Pancreas (tissue), 10 donors: ENCODE results near the gene EIF2B5. TPM values are rescaled to one million over a fixed set of nuclear protein-coding genes. Genes with fewer than 3 reads are reported as not detected.

ENCODE experiments used
- ATAC-seq, 4 donors: fragments of 200-7000 bp; cut with Tn5 transposase; one replicate each; pipeline versions ENCODE4 v1.8.0 to v1.9.1; 2020; ENCODE audit warnings: mild to moderate bottlenecking in 4 of 4, moderate library complexity in 4 of 4
- DNase-seq, 6 donors: peaks; one replicate each; pipeline ENCODE4 v3.0.0-alpha.2; 2020
- FAIRE-seq: peaks from 2 replicates; lab custom pipeline; 2012; peaks lifted over from hg19 to GRCh38; lab: Jason Lieb, UNC
- H3K27ac ChIP-seq, 4 donors: fragments of 200-600 bp; sonication (generic); 1 replicate in 3 of 4; 2 replicates in 1 of 4; pipeline versions ENCODE4 v1.5.0 to v1.8.0; 2020
- H3K27me3 ChIP-seq, 4 donors: fragments of 200-600 bp; one replicate each; pipeline ENCODE4 v1.8.0; 2021
- H3K36me3 ChIP-seq, 3 donors: fragments of 200-600 bp; sonication (generic) in 1 of 3; one replicate each; pipeline versions ENCODE4 v1.5.0 to v1.8.0; 2020 to 2021
- H3K4me1 ChIP-seq, 3 donors: fragments of 200-600 bp; one replicate each; pipeline ENCODE4 v1.8.0; 2021
- H3K4me3 ChIP-seq, 4 donors: fragments of 200-600 bp; sonication (generic) in 2 of 4; one replicate each; pipeline versions ENCODE4 v1.5.0 to v1.8.0; 2020 to 2021
- H3K9me3 ChIP-seq, 4 donors: fragments of 200-600 bp; one replicate each; pipeline ENCODE4 v1.8.0; 2021
- CTCF ChIP-seq, 4 donors: fragments of 200-600 bp; sonication (generic) in 3 of 4; IDR thresholded peaks; one replicate each; pipeline versions ENCODE4 v1.5.0 to v1.8.0; 2021; ENCODE audit warnings: antibody characterized with exemption in 4 of 4
- WGBS, 2 donors: extraction: QIAGEN DNeasy Blood & Tissue Kit; methylation state at CpG; one replicate each; pipeline ENCODE4 v1.1.7; 2013; 5-methylcytosine and 5-hydroxymethylcytosine counted together
- intact Hi-C, 3 donors: fragments of 100-400 bp; cut with DNase I; formaldehyde crosslinking; loops; one replicate each; pipeline versions ENCODE4 v1.11.1 to v1.14.2; 2022
- polyA plus RNA-seq, 2 donors: library from polyadenylated mRNA; stranded (reverse); fragments of 200-250 nt; gene quantifications; one replicate each; pipeline ENCODE4 v1.2.3, GENCODE V29; 2013
- total RNA-seq, 6 donors: library from RNA; stranded (reverse); fragmentation: NEBNext Ultra II Directional in 4 of 6; extraction: Animal tissue kit (Norgen Biotek cat#: 25700) in 4 of 6; gene quantifications; one replicate each; pipeline versions ENCODE4 v1.2.1 to v1.2.4, GENCODE V29; 2021 to 2023
- donor health status: healthy with polysubstance abuse.
- donor health status: DM: no; HTN: no; CAD: no; lungs with moderate emphysema.
- donor health status: DM: no; HTN: no; CAD: no.
- donor health status: control.
- donor health status: control.
- donor health status: Bipolar disorder and iron deficiency.
- donor health status: DM: yes; HTN: yes; CAD: no.
- donor health status: DM: no; HTN: no; CAD: no.
- donor health status: DM: no; HTN: no; CAD: no.
- donor health status: DM: yes; HTN: yes; CAD: no.

Gene EIF2B5
- total and polyA plus RNA-seq, 8 donors = 12.4 to 53.3 (median 20.1) TPM

GRCh38 chr3:184135911-184136260 is 728 bp downstream of the EIF2B5 start:
- Histone ChIP-seq H3K4me1 (peaks cover 4 to 13% (median 11%) of the 10 kb centered on the region in 3 donors), H3K27me3 (no peaks in the 10 kb centered on the region), H3K36me3 (peaks cover 0 to 9% (median 5%) of the 10 kb centered on the region in 3 donors), H3K9me3 (no peaks in the 10 kb centered on the region), H3K4me3 (peak overlapping the region; percentile 89 to 98 (median 94)), H3K27ac (peak overlapping the region in 3 of 4 donors; percentile 70 to 95 (median 75))
- TF ChIP-seq CTCF (IDR thresholded peaks at IDR 0.05) = no peak
- DNase-seq (no peak), ATAC-seq (no peak), FAIRE-seq (no peak)
- intact Hi-C loops = no loop called here
- 1 to 3% methylated on average over 9 of the region's 9 CpGs for WGBS, 2 donors

GRCh38 chr3:184140436-184140835 is 5.3 kb downstream of the EIF2B5 start:
- no peak overlapping the region for H3K4me3 ChIP-seq
- H3K27me3 ChIP-seq = no peaks in the 10 kb centered on the region
- ATAC-seq = no peak
- no peak for TF ChIP-seq CTCF (IDR thresholded peaks at IDR 0.05)
- no peak overlapping the region for H3K27ac ChIP-seq
- WGBS, 2 donors = 88 to 90% methylated on average over 10 of the region's 10 CpGs
- no peaks in the 10 kb centered on the region for H3K9me3 ChIP-seq
- H3K4me1 ChIP-seq = peaks cover 4 to 13% (median 11%) of the 10 kb centered on the region in 3 donors
- H3K36me3 ChIP-seq = peaks cover 0 to 49% (median 14%) of the 10 kb centered on the region in 3 donors
- intact Hi-C loops = loop anchor here in 2 of 3 donors (5.0 to 10.0 kb wide), 2 partner anchors 94 to 107 kb away; partner anchors contain the start of genes ALG3 (in 1 of the 2) and EEF1AKMT4 (in 1 of the 2)
- FAIRE-seq = no peak
- DNase-seq = no peak

- no peaks in the 10 kb centered on the region for H3K9me3 ChIP-seq
- TF ChIP-seq CTCF (IDR thresholded peaks at IDR 0.05) = no peak
- H3K27me3 ChIP-seq = no peaks in the 10 kb centered on the region
- H3K4me1 ChIP-seq = peaks cover 0 to 3% (median under 1%) of the 10 kb centered on the region in 3 donors
- DNase-seq (no peak), ATAC-seq (no peak), FAIRE-seq (no peak)
- intact Hi-C loops = loop anchor here in 2 of 3 donors (5.0 to 10.0 kb wide), 2 partner anchors 93 to 105 kb away; partner anchors contain the start of genes ALG3 (in 1 of the 2) and EEF1AKMT4 (in 1 of the 2)
- H3K4me3 ChIP-seq = no peak overlapping the region
- 86 to 88% methylated on average over 7 of the region's 7 CpGs for WGBS, 2 donors
- H3K36me3 ChIP-seq = peaks cover 0 to 53% (median 14%) of the 10 kb centered on the region in 3 donors
- no peak overlapping the region for H3K27ac ChIP-seq
Measured at GRCh38 chr3:184142199-184142598, 7.0 kb downstream of the EIF2B5 start.

GRCh38 chr3:184143327-184143726 is 8.2 kb downstream of the EIF2B5 start:
- Histone ChIP-seq H3K27me3 (no peaks in the 10 kb centered on the region), H3K27ac (no peak overlapping the region), H3K4me3 (no peak overlapping the region), H3K4me1 (no peaks in the 10 kb centered on the region), H3K9me3 (no peaks in the 10 kb centered on the region), H3K36me3 (peaks cover 0 to 53% (median 14%) of the 10 kb centered on the region in 3 donors)
- WGBS, 2 donors = 90 to 93% methylated on average over 3 of the region's 3 CpGs
- ATAC-seq (no peak), FAIRE-seq (no peak), DNase-seq (no peak)
- TF ChIP-seq CTCF (IDR thresholded peaks at IDR 0.05) = no peak
- intact Hi-C loops = loop anchor here in 2 of 3 donors (5.0 to 10.0 kb wide), 2 partner anchors 91 to 104 kb away; partner anchors contain the start of genes ALG3 (in 1 of the 2) and EEF1AKMT4 (in 1 of the 2)

GRCh38 chr3:184144505-184144904 is 9.3 kb downstream of the EIF2B5 start:
- H3K4me3 ChIP-seq = no peak overlapping the region
- TF ChIP-seq CTCF (IDR thresholded peaks at IDR 0.05) = no peak
- peaks cover 0 to 53% (median 14%) of the 10 kb centered on the region in 3 donors for H3K36me3 ChIP-seq
- no peaks in the 10 kb centered on the region for H3K4me1 ChIP-seq
- 61 to 65% methylated on average over 5 of the region's 5 CpGs for WGBS, 2 donors
- no peaks in the 10 kb centered on the region for H3K9me3 ChIP-seq
- H3K27ac ChIP-seq = no peak overlapping the region
- DNase-seq = no peak
- intact Hi-C loops = loop anchor here in 2 of 3 donors (5.0 to 10.0 kb wide), 2 partner anchors 90 to 103 kb away; partner anchors contain the start of genes ALG3 (in 1 of the 2) and EEF1AKMT4 (in 1 of the 2)
- no peak for FAIRE-seq
- H3K27me3 ChIP-seq = no peaks in the 10 kb centered on the region
- no peak for ATAC-seq
